ENCODE results near the gene GCLC. TPM values are rescaled to one million over a fixed set of nuclear protein-coding genes. Genes with fewer than 3 reads are reported as not detected.
A peak's percentile ranks its signal among the peaks of the same experiment; 100 is the strongest.

Gene GCLC
- total RNA-seq, 1 experiment from 2014 or later: 37.2 TPM

- intact Hi-C loops (cut with micrococcal nuclease; ENCODE audit: unreplicated experiment) (no loop called here), in situ Hi-C loops (cut with HindIII; ENCODE audit: low pct_unique_long_range_greater_than_20kb, low sequenced_read_pairs) (no loop called here)
- H3K27me3 ChIP-seq (ENCODE audit: control insufficient read depth, insufficient read depth, low read length): no peaks in the 10 kb centered on the region
- no peak for DNase-seq (ENCODE audit: low read depth, low spot score)
- H3K4me3 ChIP-seq (ENCODE audit: low read depth in 2 of 2, low read length in 2 of 2): no peak overlapping the region
- ATAC-seq: no peak
- TSS peak; percentile 4 for BruUV-seq (replicated peaks)
- H3K27ac ChIP-seq (ENCODE audit: low read length): no peak overlapping the region
- H3K4me1 ChIP-seq (ENCODE audit: control insufficient read depth, insufficient read depth, low read length): peaks cover 8% of the 10 kb centered on the region
- no peaks in the 10 kb centered on the region; the same call in 1 of the 2 replicates for H3K36me3 ChIP-seq (ENCODE audit: control insufficient read depth, insufficient read depth, low read length)
- CTCF ChIA-PET: no interaction called here
- POLR2A ChIA-PET: no interaction called here
- no peak for TF ChIP-seq SIN3A (IDR thresholded peaks at IDR 0.05; ENCODE audit: borderline replicate concordance, insufficient read depth, low read depth, low read length)
- TF ChIP-seq CTCF (IDR thresholded peaks at IDR 0.05): no peak
- TF ChIP-seq POLR2AphosphoS5 (IDR thresholded peaks at IDR 0.05; ENCODE audit: low read depth, low read length): no peak
- no peak for TF ChIP-seq TCF7L2 (IDR thresholded peaks at IDR 0.05; ENCODE audit: low read depth, low read length)
- TF ChIP-seq REST (IDR thresholded peaks at IDR 0.05; ENCODE audit: insufficient read depth in 1 of 2, low read depth in 2 of 2, low read length in 1 of 2): no peak
- no peaks in the 10 kb centered on the region for H3K9me3 ChIP-seq (ENCODE audit: control insufficient read depth, insufficient read depth, low read depth, low read length)
Measured at GRCh38 chr6:53539561-53539960, 5.3 kb downstream of the GCLC start.

GRCh38 chr6:53536561-53536960 is 8.3 kb downstream of the GCLC start:
- H3K27ac ChIP-seq (ENCODE audit: low read length): no peak overlapping the region
- intact Hi-C loops (cut with micrococcal nuclease; ENCODE audit: unreplicated experiment): no loop called here
- TF ChIP-seq TCF7L2 (IDR thresholded peaks at IDR 0.05; ENCODE audit: low read depth, low read length) (no peak), SIN3A (IDR thresholded peaks at IDR 0.05; ENCODE audit: borderline replicate concordance, insufficient read depth, low read depth, low read length) (no peak)
- H3K4me1 ChIP-seq (ENCODE audit: control insufficient read depth, insufficient read depth, low read length): peaks cover under 1% of the 10 kb centered on the region; the same call in 1 of the 2 replicates
- DNase-seq (ENCODE audit: low read depth, low spot score): no peak
- H3K4me3 ChIP-seq (ENCODE audit: low read depth in 2 of 2, low read length in 2 of 2): no peak overlapping the region
- in situ Hi-C loops (cut with HindIII; ENCODE audit: low pct_unique_long_range_greater_than_20kb, low sequenced_read_pairs): no loop called here
- no peaks in the 10 kb centered on the region for H3K27me3 ChIP-seq (ENCODE audit: control insufficient read depth, insufficient read depth, low read length)
- H3K36me3 ChIP-seq (ENCODE audit: control insufficient read depth, insufficient read depth, low read length): no peaks in the 10 kb centered on the region
- ChIA-PET CTCF (no interaction called here), POLR2A (no interaction called here)
- ATAC-seq: no peak
- H3K9me3 ChIP-seq (ENCODE audit: control insufficient read depth, insufficient read depth, low read depth, low read length): no peaks in the 10 kb centered on the region
- no TSS peak for BruUV-seq (replicated peaks)

GRCh38 chr6:53532942-53533341 is 12.0 kb downstream of the GCLC start:
- Histone ChIP-seq H3K27ac (ENCODE audit: low read length) (no peak overlapping the region), H3K36me3 (ENCODE audit: control insufficient read depth, insufficient read depth, low read length) (no peaks in the 10 kb centered on the region), H3K9me3 (ENCODE audit: control insufficient read depth, insufficient read depth, low read depth, low read length) (no peaks in the 10 kb centered on the region), H3K4me1 (ENCODE audit: control insufficient read depth, insufficient read depth, low read length) (peaks cover 18% of the 10 kb centered on the region), H3K27me3 (ENCODE audit: control insufficient read depth, insufficient read depth, low read length) (no peaks in the 10 kb centered on the region), H3K4me3 (ENCODE audit: low read depth in 2 of 2, low read length in 2 of 2) (no peak overlapping the region)
- CTCF ChIA-PET: no interaction called here
- DNase-seq (ENCODE audit: low read depth, low spot score): no peak
- POLR2A ChIA-PET: no interaction called here
- intact Hi-C loops (cut with micrococcal nuclease; ENCODE audit: unreplicated experiment) (no loop called here), in situ Hi-C loops (cut with HindIII; ENCODE audit: low pct_unique_long_range_greater_than_20kb, low sequenced_read_pairs) (no loop called here)
- no TSS peak for BruUV-seq (replicated peaks)
- no peak for TF ChIP-seq TCF7L2 (IDR thresholded peaks at IDR 0.05; ENCODE audit: low read depth, low read length)
- TF ChIP-seq POLR2AphosphoS5 (IDR thresholded peaks at IDR 0.05; ENCODE audit: low read depth, low read length): no peak
- no peak for TF ChIP-seq CTCF (IDR thresholded peaks at IDR 0.05)
- TF ChIP-seq REST (IDR thresholded peaks at IDR 0.05; ENCODE audit: insufficient read depth in 1 of 2, low read depth in 2 of 2, low read length in 1 of 2): no peak
- TF ChIP-seq SIN3A (IDR thresholded peaks at IDR 0.05; ENCODE audit: borderline replicate concordance, insufficient read depth, low read depth, low read length): no peak
- no peak for ATAC-seq

All from Panc1 (cell line).